Liver (tissue), 3 donors: Measurements from ENCODE around the gene FOXO6.

Experiments used
- ATF3 ChIP-seq: IDR thresholded peaks from 2 replicates; pipeline ENCODE4 v1.6.1; 2016; ENCODE audit warnings: antibody characterized with exemption
- CTCF ChIP-seq: fragments of 150-350 bp; IDR thresholded peaks from 2 replicates; pipeline ENCODE4 v1.5.1; 2017; ENCODE audit warnings: improper control_type of control experiment, low read depth, low read length; ENCODE audit not compliant: missing input control
- JUND ChIP-seq, 2 donors: IDR thresholded peaks; 2 replicates each; pipeline ENCODE4 v1.6.1; 2016; ENCODE audit warnings: antibody characterized with exemption in 2 of 2
- REST ChIP-seq: IDR thresholded peaks from 2 replicates; pipeline ENCODE4 v1.6.1; 2016; ENCODE audit warnings: antibody characterized with exemption, mild to moderate bottlenecking
- SP1 ChIP-seq: IDR thresholded peaks from 2 replicates; pipeline ENCODE4 v1.6.1; 2018; ENCODE audit warnings: antibody characterized with exemption, mild to moderate bottlenecking
- YY1 ChIP-seq: IDR thresholded peaks from 2 replicates; pipeline ENCODE4 v1.6.1; 2016; ENCODE audit warnings: antibody characterized with exemption, mild to moderate bottlenecking
- ZBTB33 ChIP-seq: IDR thresholded peaks from 2 replicates; pipeline ENCODE4 v1.6.1; 2016; ENCODE audit warnings: antibody characterized with exemption
- donor health status: healthy.
- donor health status: healthy.

DNA sequence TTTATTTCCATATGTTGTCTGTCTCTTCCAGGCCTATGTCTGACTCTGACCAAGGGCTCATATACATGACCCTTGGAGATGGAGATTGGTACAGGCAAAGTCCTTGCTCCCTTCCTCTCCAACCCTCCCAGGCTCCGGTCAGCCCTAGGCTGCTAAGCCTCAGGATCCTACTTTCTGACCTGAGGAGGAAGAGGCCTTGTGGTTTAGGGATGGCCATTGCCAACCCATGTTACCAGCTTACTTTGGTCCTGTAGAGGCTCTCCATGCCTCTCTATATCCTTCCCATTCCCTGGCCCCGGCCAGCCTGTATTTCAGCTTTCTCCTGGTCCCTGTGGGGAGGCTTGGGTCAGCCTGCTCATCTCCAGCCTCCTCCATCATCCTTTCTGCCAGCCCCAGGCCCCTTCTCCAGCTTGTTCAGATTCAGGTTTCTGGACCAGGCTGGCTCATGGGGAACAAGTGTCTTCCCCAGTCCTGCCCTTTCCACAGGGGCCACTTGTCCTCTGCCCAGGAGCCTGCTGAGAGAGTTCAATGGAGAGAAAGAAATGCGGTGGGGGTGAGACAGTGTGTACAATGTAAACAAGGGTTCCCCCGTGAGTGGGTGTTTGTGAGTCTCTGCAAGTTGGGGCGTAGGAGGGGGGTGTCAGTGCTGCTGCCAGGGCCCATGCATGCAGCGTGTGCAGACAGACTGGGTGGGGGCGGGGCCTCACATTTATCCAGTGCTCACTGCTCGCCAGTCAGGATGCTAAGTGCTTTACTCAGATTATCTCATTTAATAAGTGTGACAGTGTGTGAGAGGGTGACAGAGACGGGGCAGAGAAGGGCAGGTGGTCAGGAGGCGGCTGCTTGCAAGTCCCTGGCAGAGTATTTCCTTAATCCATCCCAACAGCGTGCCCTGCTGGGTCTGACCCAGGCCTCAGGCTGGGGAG lies 31.3 kb upstream of the FOXO6 start:
- TF ChIP-seq YY1 (no peak), CTCF (no peak), JUND (IDR thresholded peaks at IDR 0.05) (no peak), SP1 (no peak), ZBTB33 (no peak), REST (no peak), ATF3 (no peak)
